HPDE6-E6E7 (cell line): ENCODE measurements around the gene DNMBP.
"Not testable (repeated sequence)": the region's sequence is repeated elsewhere in the genome, so short reads cannot be mapped to it uniquely, and the experiment has no call there.

Experiments
- DNase-seq: peaks from one replicate; pipeline ENCODE4 v3.0.0; 2011; ENCODE audit warnings: missing footprints; ENCODE audit errors: extremely low spot score

Gene DNMBP

DNA sequence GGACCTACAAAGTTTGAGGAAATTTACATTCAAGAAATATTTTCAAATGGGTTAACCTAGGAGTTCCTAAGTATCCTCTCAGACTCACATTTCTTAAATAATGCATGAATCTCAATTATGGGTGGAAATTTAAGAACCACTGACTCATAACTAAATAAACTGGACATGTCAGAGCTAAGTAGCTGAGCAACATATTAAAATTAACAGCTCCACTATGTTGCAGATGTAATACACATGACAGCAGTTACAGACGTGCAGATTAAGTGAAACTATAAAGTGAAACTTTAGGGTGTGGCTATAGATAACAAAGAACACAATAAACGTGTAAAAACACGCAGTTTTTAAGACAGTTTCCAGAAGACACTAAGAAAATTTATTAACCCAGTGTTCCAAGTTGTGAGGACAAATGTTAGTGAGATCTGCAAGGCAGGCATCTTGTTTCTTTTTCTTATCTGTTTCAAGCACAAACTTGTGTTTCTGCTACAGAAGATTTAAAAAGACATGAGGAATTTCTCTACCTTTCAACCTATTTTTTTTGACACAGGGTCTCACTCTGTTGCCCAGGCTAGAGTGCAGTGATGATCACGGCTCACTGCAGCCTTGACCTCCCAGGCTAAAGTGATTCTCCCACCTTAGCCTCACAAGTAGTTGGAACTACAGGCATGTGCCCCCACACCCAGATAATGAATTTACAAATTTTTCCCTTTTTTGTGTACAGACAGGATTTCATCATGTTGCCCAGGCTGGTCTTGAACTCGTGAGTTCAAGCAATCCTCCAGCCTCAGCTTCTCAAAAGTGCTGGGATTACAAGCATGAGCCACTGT lies 25.3 kb downstream of the DNMBP start:
- peak; percentile 75 for DNase-seq

DNA sequence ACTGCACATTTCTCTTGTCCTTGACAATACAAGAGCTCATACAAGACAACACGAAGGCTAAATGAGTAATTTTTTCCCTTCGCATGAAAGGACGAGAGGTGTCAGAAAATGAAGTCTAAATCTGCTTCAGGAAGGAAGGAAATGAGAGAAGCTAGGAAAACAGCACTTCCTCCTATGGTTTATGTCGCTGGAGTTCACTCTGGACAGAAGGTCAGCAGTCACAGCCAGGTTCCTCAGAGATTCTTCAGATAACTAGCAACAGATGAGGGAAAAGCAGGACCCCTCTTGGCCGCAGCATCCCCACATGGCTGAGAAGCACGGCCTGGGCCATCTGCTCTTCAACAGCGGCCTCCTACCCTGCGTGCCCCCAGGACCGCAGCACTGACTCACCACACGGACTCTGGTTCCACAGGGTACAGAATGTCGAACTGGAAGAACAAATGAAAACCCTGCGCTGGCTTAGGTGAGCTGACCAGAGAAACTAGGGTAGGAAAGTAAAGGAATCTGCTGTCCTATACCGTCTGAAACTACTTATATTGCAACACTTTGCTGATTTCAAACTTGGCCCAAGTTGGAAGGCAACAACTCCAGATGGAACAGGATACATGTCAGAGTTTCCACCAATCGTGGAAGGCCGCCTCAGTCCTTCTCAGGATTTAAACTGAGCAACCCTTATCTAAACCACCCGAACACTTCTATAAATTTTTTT lies 26.3 kb downstream of the DNMBP start:
- no peak for DNase-seq

- DNase-seq: no peak
Measured at GRCh38 chr10:99982728-99983127, 27.0 kb downstream of the DNMBP start.

GRCh38 chr10:99981581-99982199 lies 28.1 kb downstream of the DNMBP start:
- no peak for DNase-seq

GRCh38 chr10:99979066-99979685 lies 30.6 kb downstream of the DNMBP start:
- no peak for DNase-seq

GRCh38 chr10:99977916-99978315 lies 31.8 kb downstream of the DNMBP start:
- DNase-seq: no peak

DNA sequence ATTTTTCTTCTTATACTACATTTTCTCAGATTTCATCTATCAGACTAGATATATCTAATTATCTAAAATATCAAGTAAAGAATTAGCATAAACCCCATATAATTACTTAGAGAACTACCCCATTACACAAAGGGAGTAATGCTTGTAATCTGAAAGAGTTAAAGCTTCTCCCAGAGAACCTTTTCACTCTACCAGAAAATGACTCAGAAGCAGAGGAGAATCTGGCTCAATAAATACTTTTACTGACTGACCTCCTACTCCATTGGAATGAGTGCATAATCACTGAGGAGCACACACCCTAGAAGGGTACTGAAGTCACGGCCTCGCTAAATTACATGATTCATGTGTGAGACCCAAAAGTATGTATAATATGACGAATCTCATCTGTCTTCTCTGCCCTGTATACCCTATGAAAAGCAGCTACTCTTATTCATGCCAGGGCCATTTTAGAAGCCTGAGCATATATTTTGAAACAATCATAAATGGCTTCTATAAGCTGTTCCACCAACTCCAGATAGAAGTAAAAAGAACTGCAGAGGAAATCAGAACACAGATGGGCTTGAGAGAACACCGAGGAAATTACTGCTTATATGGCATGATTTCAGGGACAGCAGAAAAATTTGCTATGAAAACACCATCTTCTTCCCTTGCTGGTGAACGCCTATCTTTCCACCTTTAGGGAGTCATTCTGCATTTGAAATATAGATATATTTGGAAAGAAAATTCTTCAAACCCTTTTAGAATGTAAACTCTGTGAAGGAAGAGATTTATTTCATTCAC lies 32.7 kb downstream of the DNMBP start:
- peak; percentile 88 for DNase-seq

DNA sequence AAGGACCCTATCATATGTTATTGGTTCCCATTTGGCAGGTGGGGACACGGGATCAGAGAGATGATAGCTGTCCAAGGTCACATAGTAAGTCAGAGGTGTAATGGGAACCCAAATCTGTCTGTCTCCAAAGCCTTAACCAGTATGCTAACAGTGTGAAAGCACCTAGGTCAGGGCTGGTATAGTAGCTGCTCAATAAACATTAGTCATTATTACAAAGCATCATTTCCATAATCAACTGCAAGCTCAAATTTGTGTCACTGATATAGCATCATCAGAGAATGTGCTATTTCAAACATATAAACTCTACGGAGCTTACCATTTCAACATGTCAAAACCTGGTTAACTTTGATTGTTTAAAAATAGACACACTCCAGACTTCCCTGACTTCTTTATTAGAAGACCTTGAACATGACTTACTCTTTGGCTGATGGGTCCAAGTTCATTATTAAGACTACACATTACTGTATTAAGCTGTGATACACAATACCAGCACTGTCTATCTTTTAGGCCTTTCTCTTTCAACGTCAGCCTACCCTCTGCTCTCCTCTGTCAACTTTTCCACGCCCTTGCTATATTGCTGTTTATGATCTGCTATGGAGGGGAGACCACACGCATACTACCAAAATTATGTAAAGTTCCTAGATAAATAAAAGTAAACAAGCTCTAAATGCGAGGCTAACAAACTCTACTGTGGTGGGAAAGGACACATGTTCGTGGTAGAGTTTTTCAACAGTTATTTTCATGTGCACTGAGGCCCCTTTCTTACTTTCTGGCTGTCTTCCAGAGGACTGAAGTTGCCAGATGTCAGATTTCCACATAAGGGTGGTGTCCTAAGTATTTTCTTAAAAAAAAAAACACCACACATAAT lies 33.6 kb downstream of the DNMBP start:
- no peak for DNase-seq

- DNase-seq: no peak
Measured at GRCh38 chr10:99975106-99975829, 34.5 kb downstream of the DNMBP start.

DNA sequence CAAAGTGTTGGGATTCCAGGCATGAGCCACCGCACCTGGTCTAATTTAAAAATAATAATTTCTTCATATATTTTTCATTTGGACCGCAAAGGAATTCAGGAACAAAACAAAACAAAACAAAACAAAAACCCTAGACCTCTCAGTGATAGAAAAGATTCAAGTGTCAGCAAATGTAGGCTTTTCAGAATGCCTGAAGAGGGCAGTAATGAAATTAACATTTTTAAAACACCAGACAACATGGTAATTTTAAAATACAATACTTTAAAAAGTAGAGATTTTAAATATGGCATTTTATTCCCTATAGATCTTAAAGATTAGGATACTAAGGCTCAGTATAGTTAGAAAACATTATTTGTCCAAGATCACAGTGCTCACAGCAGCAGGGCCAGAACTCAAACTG lies 36.6 kb downstream of the DNMBP start:
- no peak for DNase-seq

- DNase-seq: no peak
Measured at GRCh38 chr10:99967961-99968360, 41.8 kb downstream of the DNMBP start.

- DNase-seq: peak; percentile 80
Measured at GRCh38 chr10:99966306-99966705, 43.4 kb downstream of the DNMBP start.

DNA sequence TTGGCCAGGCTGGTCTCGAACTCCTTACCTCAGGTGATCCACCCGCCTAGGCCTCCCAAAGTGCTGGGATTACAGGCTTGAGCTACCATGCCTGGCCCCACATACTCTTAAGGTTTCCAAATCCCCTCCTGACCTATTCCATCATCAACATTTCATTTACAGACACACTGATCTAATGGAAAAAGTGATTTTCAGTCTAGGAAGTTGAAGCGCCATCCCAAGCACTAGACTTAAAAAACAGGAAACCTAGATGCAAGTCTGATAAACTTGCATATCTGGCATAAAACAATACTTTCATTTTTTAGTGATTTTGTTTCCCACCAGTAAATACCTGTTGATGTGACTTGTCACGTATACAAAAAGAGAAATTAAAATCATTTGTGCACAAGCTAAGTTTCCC lies 44.0 kb downstream of the DNMBP start:
- DNase-seq: no peak

- DNase-seq: no peak
Measured at GRCh38 chr10:99964791-99965190, 45.0 kb downstream of the DNMBP start.

DNA sequence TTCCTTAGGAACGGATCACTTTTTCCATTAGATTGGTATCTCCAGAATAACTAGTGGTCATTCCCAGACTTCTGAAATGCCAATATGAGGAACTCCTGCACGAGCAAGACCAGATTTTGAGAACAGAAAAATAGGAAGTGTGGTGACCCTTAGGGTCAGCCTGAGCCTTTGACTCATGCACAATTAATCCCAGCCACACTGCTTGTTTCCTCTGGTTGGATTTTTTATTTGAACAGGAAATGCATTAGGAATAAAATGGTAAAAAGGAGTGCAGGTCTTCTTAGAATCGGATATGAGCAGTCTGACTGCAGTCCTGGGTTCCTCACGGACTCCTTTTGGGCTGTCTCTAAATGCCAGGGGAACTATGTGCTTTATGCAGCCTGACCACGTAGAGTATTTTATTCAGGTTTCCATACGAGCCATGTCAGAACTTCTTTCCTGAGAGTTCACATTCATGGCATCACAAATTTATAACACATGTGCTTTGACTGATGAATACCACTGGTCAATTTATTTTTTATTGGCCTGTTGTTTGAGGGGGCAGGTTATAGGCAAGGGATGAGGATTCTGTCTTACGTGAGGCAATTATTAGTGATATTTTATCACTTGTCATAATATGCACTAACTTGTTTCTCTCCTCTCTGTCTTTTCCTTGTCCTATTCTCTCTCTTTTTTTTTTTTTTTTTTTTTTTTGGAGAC lies 46.1 kb downstream of the DNMBP start:
- DNase-seq: not testable (repeated sequence)

DNA sequence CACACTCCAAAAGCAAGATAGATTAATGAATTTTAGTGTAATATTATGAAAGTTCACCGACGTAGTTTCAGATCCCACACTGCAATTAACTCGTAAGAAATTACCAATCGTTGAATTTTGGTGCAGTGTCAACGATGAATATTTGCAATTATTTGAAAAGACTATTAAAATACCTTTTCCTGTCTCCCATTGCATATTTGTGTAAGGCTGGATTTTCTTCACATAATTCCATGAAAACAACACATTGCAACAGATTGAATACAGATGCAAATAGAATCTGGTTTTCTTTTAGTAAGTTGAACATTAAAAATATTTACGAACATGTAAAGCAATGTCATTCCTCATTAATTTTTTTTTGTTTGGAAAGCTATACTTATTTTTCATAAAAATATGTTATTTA lies 50.9 kb downstream of the DNMBP start:
- DNase-seq: no peak

DNA sequence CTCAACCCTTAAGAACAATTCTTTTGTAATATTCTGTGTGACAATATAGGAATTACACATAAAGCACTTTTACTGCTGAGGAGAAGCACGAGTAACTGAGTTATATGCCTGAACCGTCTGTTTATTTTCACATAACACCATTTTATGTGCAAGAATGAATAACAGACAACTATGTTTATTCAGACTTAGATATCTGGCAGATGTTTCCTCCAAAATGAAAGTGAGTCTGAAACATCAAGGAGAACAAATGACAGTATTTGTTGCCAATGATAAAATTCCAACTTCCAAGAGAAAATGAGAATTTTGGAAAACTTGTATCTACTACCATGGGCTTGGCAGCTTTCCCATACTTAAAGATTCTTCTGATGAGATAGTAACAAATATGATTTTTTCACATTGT lies 51.4 kb downstream of the DNMBP start:
- no peak for DNase-seq

GRCh38 chr10:99953510-99953909 lies 56.2 kb downstream of the DNMBP start:
- not testable (repeated sequence) for DNase-seq

DNA sequence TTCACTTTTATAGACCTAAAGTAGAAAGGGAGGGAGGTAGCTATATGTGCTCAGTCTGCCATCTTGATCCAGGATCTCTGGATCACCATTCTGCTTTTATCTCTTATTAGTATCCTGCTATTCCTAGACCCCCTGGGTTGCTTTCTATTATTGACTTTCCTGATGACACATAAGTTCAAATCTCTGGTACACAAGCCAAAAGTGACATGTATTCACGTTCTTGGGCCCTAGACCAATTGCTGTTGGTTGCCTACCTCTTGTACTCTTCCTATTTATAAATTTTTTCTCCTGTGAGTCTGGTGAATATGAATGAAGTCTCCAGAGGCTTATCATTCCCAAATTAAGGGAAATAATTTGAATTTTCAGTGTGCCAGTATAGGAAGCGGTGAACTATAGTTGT lies 56.9 kb downstream of the DNMBP start:
- DNase-seq: no peak
